ENCODE data around the gene AHCY. TPM values are rescaled to one million over a fixed set of nuclear protein-coding genes. Genes with fewer than 3 reads are reported as not detected.

The AHCY gene
- total RNA-seq, 2 donors from 2014 or later = 271 to 350 TPM

GRCh38 chr20:34262488-34263288, 40.5 kb downstream of the AHCY start:
- 81 to 84% methylated on average over 7 to 9 of the region's 9 CpGs for WGBS, 2 experiments (ENCODE audit: insufficient coverage in 1 of 2, insufficient read length in 1 of 2)
- H3K4me1 ChIP-seq (ENCODE audit: control insufficient read depth, insufficient read depth, low read length) = no peaks in the 10 kb centered on the region
- no peak overlapping the region for H3K4me3 ChIP-seq (ENCODE audit: low read length)
- TF ChIP-seq CTCF (conservative IDR thresholded peaks at IDR 0.05) = no peak
- no peaks in the 10 kb centered on the region for H3K36me3 Mint-ChIP-seq (ENCODE audit: low read depth)
- peaks cover 2% of the 10 kb centered on the region for H3K4me1 Mint-ChIP-seq
- no peaks in the 10 kb centered on the region for H3K9me3 ChIP-seq (ENCODE audit: control insufficient read depth, low read length)
- H3K36me3 ChIP-seq (ENCODE audit: control insufficient read depth, insufficient read depth, low read length) = peaks cover 4% of the 10 kb centered on the region
- H3K27ac Mint-ChIP-seq = peak overlapping the region; percentile 36
- H3K9me3 Mint-ChIP-seq = no peaks in the 10 kb centered on the region
- no peaks in the 10 kb centered on the region for H3K27me3 ChIP-seq (ENCODE audit: control insufficient read depth, insufficient read depth, low read length, poor library complexity, severe bottlenecking)
- peak overlapping the region; percentile 71 for H3K27ac ChIP-seq (ENCODE audit: low read depth, low read length)
- H3K27me3 Mint-ChIP-seq (ENCODE audit: insufficient read depth) = no peaks in the 10 kb centered on the region
- DNase-seq = peak; percentile 27
- H3K9ac ChIP-seq (ENCODE audit: extremely low read depth, low read length, poor library complexity, severe bottlenecking) = no peak overlapping the region
- no peak overlapping the region for H3K4me3 Mint-ChIP-seq

DNA sequence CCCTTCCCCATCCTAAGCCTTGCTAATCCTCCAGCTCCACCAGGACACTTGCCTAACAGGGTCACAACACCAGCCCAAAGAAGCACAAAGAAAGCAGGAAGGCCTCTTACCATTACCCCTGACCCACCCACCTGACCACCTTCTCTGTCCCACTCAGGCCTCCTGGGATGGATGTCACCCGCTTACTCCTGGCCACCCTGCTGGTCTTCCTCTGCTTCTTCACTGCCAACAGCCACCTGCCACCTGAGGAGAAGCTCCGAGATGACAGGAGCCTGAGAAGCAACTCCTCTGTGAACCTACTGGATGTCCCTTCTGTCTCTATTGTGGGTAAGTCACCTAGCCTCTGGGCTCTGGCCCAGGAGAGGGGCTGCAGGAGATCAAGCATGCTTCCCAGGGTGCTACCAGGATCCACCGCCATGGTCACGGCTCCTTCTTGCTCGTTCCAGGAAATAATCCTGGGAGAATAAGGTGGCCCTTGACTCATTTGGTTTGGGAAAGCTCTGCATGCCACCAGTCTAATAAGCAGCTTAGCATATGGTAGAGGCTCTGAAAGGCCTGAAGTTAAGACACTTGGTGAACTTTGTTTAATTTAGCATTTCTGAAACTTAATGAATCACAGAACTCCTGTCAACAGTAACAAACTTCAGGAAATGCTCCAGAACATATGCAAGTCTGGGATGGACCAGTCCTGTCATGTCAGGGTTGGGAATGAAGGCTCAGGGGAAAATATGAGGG, 42.8 kb downstream of the AHCY start:
- no peak overlapping the region for H3K4me3 ChIP-seq (ENCODE audit: low read length)
- H3K9me3 Mint-ChIP-seq = no peaks in the 10 kb centered on the region
- H3K4me3 Mint-ChIP-seq = no peak overlapping the region
- no peaks in the 10 kb centered on the region for H3K27me3 ChIP-seq (ENCODE audit: control insufficient read depth, insufficient read depth, low read length, poor library complexity, severe bottlenecking)
- H3K27me3 Mint-ChIP-seq (ENCODE audit: insufficient read depth) = no peaks in the 10 kb centered on the region
- H3K9me3 ChIP-seq (ENCODE audit: control insufficient read depth, low read length) = no peaks in the 10 kb centered on the region
- H3K4me1 ChIP-seq (ENCODE audit: control insufficient read depth, insufficient read depth, low read length) = no peaks in the 10 kb centered on the region
- TF ChIP-seq CTCF (conservative IDR thresholded peaks at IDR 0.05) = no peak
- 92 to 100% methylated on average over 2 to 5 of the region's 5 CpGs for WGBS, 2 experiments (ENCODE audit: insufficient coverage in 1 of 2, insufficient read length in 1 of 2)
- H3K27ac ChIP-seq (ENCODE audit: low read depth, low read length) = no peak overlapping the region
- H3K4me1 Mint-ChIP-seq = peaks cover 10% of the 10 kb centered on the region
- H3K9ac ChIP-seq (ENCODE audit: extremely low read depth, low read length, poor library complexity, severe bottlenecking) = no peak overlapping the region
- no peak overlapping the region for H3K27ac Mint-ChIP-seq
- H3K36me3 Mint-ChIP-seq (ENCODE audit: low read depth) = no peaks in the 10 kb centered on the region
- H3K36me3 ChIP-seq (ENCODE audit: control insufficient read depth, insufficient read depth, low read length) = peaks cover 4% of the 10 kb centered on the region
- DNase-seq = no peak

DNA sequence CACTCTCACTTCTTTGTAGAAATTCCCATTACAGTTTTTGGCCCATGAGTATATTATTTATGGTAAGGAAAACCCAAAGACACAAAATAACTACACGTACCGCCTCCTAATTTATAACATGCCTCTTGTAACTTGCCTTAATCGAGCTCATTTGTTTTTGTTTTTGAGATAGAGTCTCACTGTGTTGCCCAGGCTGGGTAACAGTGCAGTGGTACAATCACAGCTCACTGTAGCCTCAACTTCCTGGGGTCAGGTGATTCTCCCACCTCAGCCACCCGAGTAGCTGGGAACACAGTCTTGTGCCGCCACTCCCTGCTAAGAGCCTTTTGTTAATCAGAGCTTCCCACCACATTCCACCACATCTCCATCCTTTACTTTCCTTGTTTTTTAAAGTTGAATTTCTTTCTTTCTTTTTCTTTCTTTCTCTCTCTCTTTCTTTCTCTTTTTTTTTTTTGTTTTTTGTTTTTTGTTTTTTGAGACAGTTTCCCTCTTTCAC, 46.5 kb downstream of the AHCY start:
- H3K4me1 ChIP-seq (ENCODE audit: control insufficient read depth, insufficient read depth, low read length) = peaks cover 4% of the 10 kb centered on the region
- no peak overlapping the region for H3K4me3 Mint-ChIP-seq
- no peak overlapping the region for H3K27ac Mint-ChIP-seq
- no peaks in the 10 kb centered on the region for H3K36me3 ChIP-seq (ENCODE audit: control insufficient read depth, insufficient read depth, low read length)
- DNase-seq = no peak
- no peaks in the 10 kb centered on the region for H3K9me3 ChIP-seq (ENCODE audit: control insufficient read depth, low read length)
- WGBS, 2 experiments (ENCODE audit: insufficient coverage in 1 of 2, insufficient read length in 1 of 2) = 87 to 92% methylated on average over 3 to 5 of the region's 5 CpGs
- H3K4me3 ChIP-seq (ENCODE audit: low read length) = no peak overlapping the region
- H3K36me3 Mint-ChIP-seq (ENCODE audit: low read depth) = peaks cover 2% of the 10 kb centered on the region
- no peak overlapping the region for H3K9ac ChIP-seq (ENCODE audit: extremely low read depth, low read length, poor library complexity, severe bottlenecking)
- peaks cover 3% of the 10 kb centered on the region for H3K9me3 Mint-ChIP-seq
- peaks cover 26% of the 10 kb centered on the region for H3K4me1 Mint-ChIP-seq
- no peak overlapping the region for H3K27ac ChIP-seq (ENCODE audit: low read depth, low read length)
- no peaks in the 10 kb centered on the region for H3K27me3 Mint-ChIP-seq (ENCODE audit: insufficient read depth)
- no peaks in the 10 kb centered on the region for H3K27me3 ChIP-seq (ENCODE audit: control insufficient read depth, insufficient read depth, low read length, poor library complexity, severe bottlenecking)
- no peak for TF ChIP-seq CTCF (conservative IDR thresholded peaks at IDR 0.05)

All from endodermal cell (in vitro differentiated cells).